Endodermal cell (in vitro differentiated cells): ENCODE data around the gene CYSRT1. TPM values are rescaled to one million over a fixed set of nuclear protein-coding genes. Genes with fewer than 3 reads are reported as not detected.
A peak's percentile ranks its signal among the peaks of the same experiment; 100 is the strongest.

Experiments
- DNase-seq: peaks from one replicate; pipeline ENCODE4 v3.0.0-alpha.2; 2017
- H3K27ac ChIP-seq: 2 replicates; pipeline ENCODE4 v1.5.1; 2013; ENCODE audit warnings: mild to moderate bottlenecking, low read depth, low read length, moderate library complexity
- H3K27me3 ChIP-seq: 2 replicates; pipeline ENCODE4 v1.6.1; 2013; ENCODE audit warnings: mild to moderate bottlenecking, low read length, moderate library complexity; ENCODE audit not compliant: insufficient read depth, control insufficient read depth, poor library complexity, severe bottlenecking
- H3K36me3 ChIP-seq: 2 replicates; pipeline ENCODE4 v1.7.0; 2013; ENCODE audit warnings: mild to moderate bottlenecking, low read length, moderate library complexity; ENCODE audit not compliant: control insufficient read depth, insufficient read depth
- H3K4me1 ChIP-seq: one replicate; pipeline ENCODE4 v1.7.0; 2013; ENCODE audit warnings: low read length; ENCODE audit not compliant: control insufficient read depth, insufficient read depth
- H3K4me3 ChIP-seq: 2 replicates; pipeline ENCODE4 v1.5.1; 2013; ENCODE audit warnings: mild to moderate bottlenecking, low read length, moderate library complexity
- H3K9ac ChIP-seq: 2 replicates; pipeline ENCODE4 v1.6.1; 2013; ENCODE audit warnings: mild to moderate bottlenecking, low read length, moderate library complexity; ENCODE audit not compliant: poor library complexity, severe bottlenecking; ENCODE audit errors: extremely low read depth
- H3K9me3 ChIP-seq: 2 replicates; pipeline ENCODE4 v1.6.1; 2013; ENCODE audit warnings: mild to moderate bottlenecking, low read length, moderate library complexity; ENCODE audit not compliant: control insufficient read depth
- H3K27ac Mint-ChIP-seq: 2 replicates; pipeline ENCODE4 v1.8.0; 2020; ENCODE audit warnings: mixed read lengths
- H3K27me3 Mint-ChIP-seq: 2 replicates; pipeline ENCODE4 v1.8.0; 2021; ENCODE audit warnings: mild to moderate bottlenecking, mixed read lengths; ENCODE audit not compliant: insufficient read depth
- H3K36me3 Mint-ChIP-seq: 2 replicates; pipeline ENCODE4 v1.8.0; 2020; ENCODE audit warnings: low read depth, mixed read lengths
- H3K4me1 Mint-ChIP-seq: 2 replicates; pipeline ENCODE4 v1.8.0; 2020; ENCODE audit warnings: mixed read lengths
- H3K4me3 Mint-ChIP-seq: 2 replicates; pipeline ENCODE4 v1.8.0; 2020; ENCODE audit warnings: mild to moderate bottlenecking, moderate library complexity, mixed read lengths
- H3K9me3 Mint-ChIP-seq: 2 replicates; pipeline ENCODE4 v1.8.0; 2020; ENCODE audit warnings: mild to moderate bottlenecking, mixed read lengths
- WGBS, 2 experiments: methylation state at CpG; one replicate each; pipeline versions ENCODE4 v1.1.5 to v1.1.7; 2013; ENCODE audit warnings: missing lambda C conversion rate in 2 of 2, mixed read lengths in 1 of 2; ENCODE audit not compliant: insufficient coverage in 1 of 2, insufficient read length in 1 of 2; 5-methylcytosine and 5-hydroxymethylcytosine counted together
- total RNA-seq, 2 donors: library from RNA; stranded (reverse); fragmentation: NEBNext Ultra II Directional in 1 of 2; extraction: Animal tissue kit (Norgen Biotek cat#: 25700) in 1 of 2; gene quantifications; 2 replicates in 1 of 2; 3 replicates in 1 of 2; pipeline ENCODE4 v1.2.1, GENCODE V29; 2021
- TF ChIP-seq, protein P1 (sequence below): fragments of 200-600 bp; sonication (generic); conservative IDR thresholded peaks from 2 replicates; pipeline ENCODE4 v1.5.0; 2021; ENCODE audit warnings: antibody characterized with exemption, mild to moderate bottlenecking

Gene CYSRT1
- total RNA-seq, 2 donors from 2014 or later = 1.4 to 1.8 TPM

- DNase-seq = no peak
- peak overlapping the region; percentile 83 for H3K4me3 Mint-ChIP-seq
- peaks cover 30% of the 10 kb centered on the region for H3K36me3 ChIP-seq
- H3K27me3 ChIP-seq = no peaks in the 10 kb centered on the region
- H3K27ac ChIP-seq = no peak overlapping the region
- no peaks in the 10 kb centered on the region for H3K9me3 Mint-ChIP-seq
- H3K4me3 ChIP-seq = no peak overlapping the region
- peaks cover 19% of the 10 kb centered on the region for H3K4me1 Mint-ChIP-seq
- H3K27ac Mint-ChIP-seq = no peak overlapping the region
- no peaks in the 10 kb centered on the region for H3K27me3 Mint-ChIP-seq
- TF ChIP-seq, protein P1, sequence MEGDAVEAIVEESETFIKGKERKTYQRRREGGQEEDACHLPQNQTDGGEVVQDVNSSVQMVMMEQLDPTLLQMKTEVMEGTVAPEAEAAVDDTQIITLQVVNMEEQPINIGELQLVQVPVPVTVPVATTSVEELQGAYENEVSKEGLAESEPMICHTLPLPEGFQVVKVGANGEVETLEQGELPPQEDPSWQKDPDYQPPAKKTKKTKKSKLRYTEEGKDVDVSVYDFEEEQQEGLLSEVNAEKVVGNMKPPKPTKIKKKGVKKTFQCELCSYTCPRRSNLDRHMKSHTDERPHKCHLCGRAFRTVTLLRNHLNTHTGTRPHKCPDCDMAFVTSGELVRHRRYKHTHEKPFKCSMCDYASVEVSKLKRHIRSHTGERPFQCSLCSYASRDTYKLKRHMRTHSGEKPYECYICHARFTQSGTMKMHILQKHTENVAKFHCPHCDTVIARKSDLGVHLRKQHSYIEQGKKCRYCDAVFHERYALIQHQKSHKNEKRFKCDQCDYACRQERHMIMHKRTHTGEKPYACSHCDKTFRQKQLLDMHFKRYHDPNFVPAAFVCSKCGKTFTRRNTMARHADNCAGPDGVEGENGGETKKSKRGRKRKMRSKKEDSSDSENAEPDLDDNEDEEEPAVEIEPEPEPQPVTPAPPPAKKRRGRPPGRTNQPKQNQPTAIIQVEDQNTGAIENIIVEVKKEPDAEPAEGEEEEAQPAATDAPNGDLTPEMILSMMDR = no peak
- H3K9me3 ChIP-seq = no peaks in the 10 kb centered on the region
- H3K9ac ChIP-seq = no peak overlapping the region
- WGBS, 2 experiments = 96 to 97% methylated on average over 10 to 19 of the region's 19 CpGs
- peaks cover 21% of the 10 kb centered on the region for H3K36me3 Mint-ChIP-seq
- H3K4me1 ChIP-seq = peaks cover 23% of the 10 kb centered on the region
Observed at GRCh38 chr9:137185921-137186320, 39.1 kb upstream of the CYSRT1 start.

GRCh38 chr9:137186385-137186784 lies 38.6 kb upstream of the CYSRT1 start:
- H3K9ac ChIP-seq = no peak overlapping the region
- TF ChIP-seq, protein P1 = no peak
- no peak for DNase-seq
- Mint-ChIP-seq H3K4me3 (peak overlapping the region; percentile 83), H3K27ac (no peak overlapping the region), H3K9me3 (no peaks in the 10 kb centered on the region), H3K4me1 (peaks cover 19% of the 10 kb centered on the region), H3K27me3 (no peaks in the 10 kb centered on the region), H3K36me3 (peaks cover 23% of the 10 kb centered on the region)
- peaks cover 23% of the 10 kb centered on the region for H3K4me1 ChIP-seq
- H3K27ac ChIP-seq = no peak overlapping the region
- H3K9me3 ChIP-seq = no peaks in the 10 kb centered on the region
- H3K4me3 ChIP-seq = no peak overlapping the region
- H3K36me3 ChIP-seq = peaks cover 30% of the 10 kb centered on the region
- no peaks in the 10 kb centered on the region for H3K27me3 ChIP-seq
- 87% methylated on average over 5 to 6 of the region's 6 CpGs for WGBS, 2 experiments

DNA sequence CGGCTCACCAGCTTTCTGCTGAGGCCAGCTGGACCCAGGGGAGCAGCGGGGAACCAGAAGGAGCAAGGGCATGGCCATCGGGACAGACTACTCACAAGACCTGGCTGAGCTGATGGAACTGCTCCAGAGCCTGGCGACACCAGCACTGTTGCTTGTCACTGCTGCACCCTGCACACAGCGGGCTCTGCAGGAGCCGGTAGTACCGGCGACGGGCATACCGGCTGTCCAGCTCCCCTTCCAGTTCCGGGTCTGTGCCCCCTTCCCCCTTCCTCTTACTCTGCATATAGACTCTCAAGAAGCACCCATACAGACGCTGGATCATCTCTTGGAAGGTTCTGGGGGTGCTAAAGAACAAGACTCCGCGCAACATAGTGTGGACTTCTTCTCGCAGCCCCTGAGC lies 37.6 kb upstream of the CYSRT1 start:
- no peaks in the 10 kb centered on the region for H3K9me3 Mint-ChIP-seq
- peak overlapping the region; percentile 92 for H3K27ac Mint-ChIP-seq
- Histone ChIP-seq H3K4me1 (peaks cover 23% of the 10 kb centered on the region), H3K27me3 (no peaks in the 10 kb centered on the region), H3K4me3 (peak overlapping the region; percentile 91), H3K36me3 (peaks cover 32% of the 10 kb centered on the region), H3K27ac (no peak overlapping the region), H3K9ac (peak overlapping the region; percentile 69), H3K9me3 (no peaks in the 10 kb centered on the region)
- WGBS, 2 experiments = 91 to 94% methylated on average over 8 to 15 of the region's 15 CpGs
- no peak for DNase-seq
- peak overlapping the region; percentile 83 for H3K4me3 Mint-ChIP-seq
- no peaks in the 10 kb centered on the region for H3K27me3 Mint-ChIP-seq
- TF ChIP-seq, protein P1 = no peak
- H3K4me1 Mint-ChIP-seq = peaks cover 19% of the 10 kb centered on the region
- peaks cover 19% of the 10 kb centered on the region for H3K36me3 Mint-ChIP-seq
